Measurements from ENCODE around the gene OTUB2. TPM values are rescaled to one million over a fixed set of nuclear protein-coding genes. Genes with fewer than 3 reads are reported as not detected.

The OTUB2 gene
- total and polyA plus RNA-seq, 2 of the 8 experiments (the other 6 are each of a cell fraction or from before 2014, with no cell fraction given): 2.2 to 4.2 TPM

GRCh38 chr14:94093418-94093817 lies 67.3 kb downstream of the OTUB2 start (continued):
- TF ChIP-seq SIX5 (IDR thresholded peaks at IDR 0.05; ENCODE audit: low read depth, low read length) (no peak), SP4 (IDR thresholded peaks at IDR 0.05; ENCODE audit: low read length) (no peak), POLR2A (IDR thresholded peaks at IDR 0.05; ENCODE audit: control extremely low read depth in 1 of 2, low read depth in 2 of 2, low read length in 2 of 2) (no peak), SAP30 (IDR thresholded peaks at IDR 0.05; ENCODE audit: insufficient read depth, insufficient replicate concordance, low read length) (no peak)

All from H1 (cell line).